Loucy (cell line): ENCODE results near the gene ETS1.

ENCODE experiments used
- H2AFZ ChIP-seq: fragments of 200-600 bp; sonication (generic); 2 replicates; pipeline ENCODE4 v1.6.0; 2016; ENCODE audit warnings: antibody characterized with exemption, mild to moderate bottlenecking, low read length, moderate library complexity
- H3F3A ChIP-seq: fragments of 200-600 bp; 2 replicates; pipeline ENCODE4 v1.6.0; 2016; ENCODE audit warnings: antibody characterized with exemption, low read depth, mild to moderate bottlenecking
- H3K27me3 ChIP-seq: fragments of 200-600 bp; sonication (generic); 2 replicates; pipeline ENCODE4 v1.6.1; 2014; ENCODE audit warnings: low read length, mild to moderate bottlenecking; ENCODE audit not compliant: insufficient read depth, poor library complexity, severe bottlenecking
- H3K36me3 ChIP-seq: fragments of 200-600 bp; sonication (generic); 2 replicates; pipeline ENCODE4 v1.6.1; 2016; ENCODE audit warnings: low read length; ENCODE audit not compliant: insufficient read depth
- H3K4me1 ChIP-seq: fragments of 200-600 bp; sonication (generic); 2 replicates; pipeline ENCODE4 v1.5.1; 2014; ENCODE audit warnings: low read length, mild to moderate bottlenecking; ENCODE audit not compliant: insufficient read depth, poor library complexity, severe bottlenecking
- H3K4me2 ChIP-seq: fragments of 200-600 bp; sonication (generic); 2 replicates; pipeline ENCODE4 v1.6.0; 2014; ENCODE audit warnings: antibody characterized with exemption, low read length, low read depth, mild to moderate bottlenecking; ENCODE audit not compliant: poor library complexity, severe bottlenecking
- H3K4me3 ChIP-seq: fragments of 200-600 bp; sonication (generic); 2 replicates; pipeline ENCODE4 v1.5.1; 2014; ENCODE audit warnings: low read length, mild to moderate bottlenecking, mixed read lengths; ENCODE audit not compliant: poor library complexity, severe bottlenecking
- H3K79me2 ChIP-seq: fragments of 200-600 bp; sonication (generic); 2 replicates; pipeline ENCODE4 v1.6.1; 2014; ENCODE audit warnings: low read length; ENCODE audit not compliant: insufficient read depth
- H3K9ac ChIP-seq: fragments of 200-600 bp; sonication (generic); 2 replicates; pipeline ENCODE4 v1.6.0; 2014; ENCODE audit warnings: mild to moderate bottlenecking, low read depth, low read length, moderate library complexity; ENCODE audit not compliant: poor library complexity, severe bottlenecking
- H3K9me2 ChIP-seq: fragments of 200-600 bp; sonication (generic); replicated peaks from 2 replicates; pipeline ENCODE4 v1.6.1; 2016; ENCODE audit warnings: low read depth, low read length, mixed read lengths
- H3K9me3 ChIP-seq: fragments of 200-600 bp; sonication (generic); 2 replicates; pipeline ENCODE4 v1.6.1; 2014; ENCODE audit warnings: mild to moderate bottlenecking, antibody characterized with exemption, low read length, low read depth; ENCODE audit not compliant: insufficient read depth
- H4K20me1 ChIP-seq: fragments of 200-600 bp; sonication (generic); 2 replicates; pipeline ENCODE4 v1.6.0; 2014; ENCODE audit warnings: antibody characterized with exemption, low read length, mild to moderate bottlenecking; ENCODE audit not compliant: insufficient read depth, poor library complexity, severe bottlenecking
- CTCF ChIP-seq: fragments of 200-600 bp; sonication (generic); conservative IDR thresholded peaks from 2 replicates; pipeline ENCODE4 v1.5.1; 2014; ENCODE audit warnings: mild to moderate bottlenecking, antibody characterized with exemption, low read length
- EZH2phosphoT487 ChIP-seq: fragments of 200-600 bp; IDR thresholded peaks from 2 replicates; pipeline ENCODE4 v1.6.1; 2018; ENCODE audit warnings: antibody characterized with exemption, mild to moderate bottlenecking, moderate library complexity, borderline replicate concordance

The ETS1 gene

DNA sequence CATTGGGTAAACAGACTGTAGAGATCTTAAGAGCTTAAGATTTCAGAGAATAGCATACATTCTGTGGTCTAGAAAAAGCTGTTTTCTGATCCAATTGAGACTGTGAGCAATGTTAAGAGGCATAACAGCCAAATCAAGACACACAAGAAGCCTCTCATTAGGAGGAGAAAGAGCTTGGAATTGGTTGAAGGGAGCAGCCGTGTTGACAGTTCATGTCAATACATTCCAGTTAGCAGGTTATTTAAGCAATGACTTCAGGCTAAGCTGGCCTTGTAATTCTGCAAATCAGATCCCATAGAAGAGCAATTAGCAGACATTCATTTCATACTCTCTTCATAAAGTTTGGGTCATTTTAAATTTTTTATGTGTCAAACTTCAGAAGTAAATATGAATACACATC lies 50.9 kb downstream of the ETS1 start:
- TF ChIP-seq CTCF (no peak), EZH2phosphoT487 (no peak)
- no peak overlapping the region for H2AFZ ChIP-seq
- no peaks in the 10 kb centered on the region for H3K79me2 ChIP-seq
- no peaks in the 10 kb centered on the region for H3K9me2 ChIP-seq
- H4K20me1 ChIP-seq: no peaks in the 10 kb centered on the region
- H3K27me3 ChIP-seq: no peaks in the 10 kb centered on the region
- no peak overlapping the region for H3K9ac ChIP-seq
- H3K36me3 ChIP-seq: no peaks in the 10 kb centered on the region
- H3F3A ChIP-seq: no peaks in the 10 kb centered on the region
- no peaks in the 10 kb centered on the region for H3K9me3 ChIP-seq
- H3K4me1 ChIP-seq: peaks cover 13% of the 10 kb centered on the region
- no peak overlapping the region for H3K4me2 ChIP-seq
- H3K4me3 ChIP-seq: no peak overlapping the region

- Histone ChIP-seq H3K79me2 (no peaks in the 10 kb centered on the region), H3K4me3 (no peak overlapping the region), H3K4me1 (peaks cover 13% of the 10 kb centered on the region), H3F3A (no peaks in the 10 kb centered on the region), H4K20me1 (no peaks in the 10 kb centered on the region), H3K9me3 (no peaks in the 10 kb centered on the region), H3K36me3 (no peaks in the 10 kb centered on the region), H2AFZ (no peak overlapping the region), H3K9me2 (no peaks in the 10 kb centered on the region), H3K4me2 (no peak overlapping the region), H3K27me3 (no peaks in the 10 kb centered on the region), H3K9ac (no peak overlapping the region)
- TF ChIP-seq EZH2phosphoT487 (no peak), CTCF (no peak)
Measured at GRCh38 chr11:128535468-128536457, 51.6 kb downstream of the ETS1 start.

DNA sequence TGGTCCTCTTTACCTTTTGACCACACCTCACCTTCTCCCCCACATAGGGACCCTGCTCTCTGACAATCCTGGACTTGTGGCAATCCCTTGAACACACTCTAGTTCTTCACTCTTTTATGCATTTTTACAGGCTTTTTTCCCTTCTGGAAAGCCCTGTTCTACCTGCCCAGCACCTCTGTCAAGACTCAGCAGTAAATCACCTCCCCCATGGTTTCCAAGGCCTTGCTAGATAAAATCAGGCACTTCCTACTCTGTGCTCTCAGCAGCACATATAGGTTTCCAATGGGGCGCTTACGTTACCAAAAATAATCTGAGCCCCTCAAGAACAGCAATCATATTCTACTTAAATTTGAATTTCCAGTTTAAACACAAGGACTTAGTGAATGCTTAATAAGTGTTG lies 53.9 kb downstream of the ETS1 start:
- Histone ChIP-seq H3F3A (no peaks in the 10 kb centered on the region), H3K9ac (no peak overlapping the region), H3K79me2 (no peaks in the 10 kb centered on the region), H3K4me1 (peaks cover 20% of the 10 kb centered on the region), H3K4me3 (no peak overlapping the region), H3K36me3 (no peaks in the 10 kb centered on the region), H2AFZ (no peak overlapping the region), H3K27me3 (no peaks in the 10 kb centered on the region), H3K4me2 (no peak overlapping the region), H4K20me1 (no peaks in the 10 kb centered on the region), H3K9me3 (no peaks in the 10 kb centered on the region), H3K9me2 (no peaks in the 10 kb centered on the region)
- TF ChIP-seq EZH2phosphoT487: no peak
- no peak for TF ChIP-seq CTCF
